IPS-18a (cell line): ENCODE measurements around the gene DARS1.

Source experiments
- H3K27ac ChIP-seq: one replicate; pipeline ENCODE4 v1.5.1; 2013; ENCODE audit warnings: low read length
- H3K27me3 ChIP-seq: one replicate; pipeline ENCODE4 v1.6.1; 2013; ENCODE audit warnings: mild to moderate bottlenecking, low read length; ENCODE audit not compliant: control insufficient read depth, insufficient read depth
- H3K36me3 ChIP-seq: one replicate; pipeline ENCODE4 v1.6.1; 2013; ENCODE audit warnings: low read depth, low read length; ENCODE audit not compliant: control insufficient read depth
- H3K4me1 ChIP-seq: one replicate; pipeline ENCODE4 v1.6.1; 2013; ENCODE audit warnings: low read depth, low read length; ENCODE audit not compliant: control insufficient read depth
- H3K4me3 ChIP-seq: one replicate; pipeline ENCODE4 v1.5.1; 2013; ENCODE audit warnings: low read length
- H3K9ac ChIP-seq: one replicate; pipeline ENCODE4 v1.6.1; 2013; ENCODE audit warnings: mild to moderate bottlenecking, low read length, moderate library complexity
- H3K9me3 ChIP-seq: one replicate; pipeline ENCODE4 v1.6.1; 2013; ENCODE audit warnings: low read depth, low read length; ENCODE audit not compliant: control insufficient read depth

The DARS1 gene

DNA sequence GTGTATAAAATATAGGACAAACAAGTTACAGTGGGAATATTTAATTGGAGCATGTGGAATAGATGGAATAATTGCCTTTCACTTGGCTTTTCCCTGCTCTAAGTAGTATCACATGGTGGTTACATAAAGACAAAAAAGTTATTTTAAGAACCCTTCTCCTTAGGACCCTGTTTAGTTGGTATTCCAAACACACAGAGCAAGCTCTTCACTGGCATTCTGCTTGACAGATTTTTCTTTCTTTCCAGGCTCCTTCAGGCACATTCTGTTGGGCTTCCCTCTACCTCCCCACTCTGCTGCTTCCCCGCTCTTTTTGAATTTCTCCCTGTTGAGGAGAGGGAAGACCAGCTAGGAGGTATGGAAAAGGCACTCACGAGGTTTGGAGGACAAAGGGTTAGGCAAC, 29.0 kb upstream of the DARS1 start:
- Histone ChIP-seq H3K27me3 (no peaks in the 10 kb centered on the region), H3K9ac (no peak overlapping the region), H3K9me3 (no peaks in the 10 kb centered on the region), H3K36me3 (no peaks in the 10 kb centered on the region), H3K27ac (no peak overlapping the region), H3K4me3 (no peak overlapping the region), H3K4me1 (peaks cover 13% of the 10 kb centered on the region)

- Histone ChIP-seq H3K9me3 (no peaks in the 10 kb centered on the region), H3K4me1 (peaks cover 13% of the 10 kb centered on the region), H3K9ac (no peak overlapping the region), H3K27ac (no peak overlapping the region), H3K27me3 (no peaks in the 10 kb centered on the region), H3K36me3 (no peaks in the 10 kb centered on the region), H3K4me3 (no peak overlapping the region)
Observed at GRCh38 chr2:136013955-136014354, 28.5 kb upstream of the DARS1 start.

DNA sequence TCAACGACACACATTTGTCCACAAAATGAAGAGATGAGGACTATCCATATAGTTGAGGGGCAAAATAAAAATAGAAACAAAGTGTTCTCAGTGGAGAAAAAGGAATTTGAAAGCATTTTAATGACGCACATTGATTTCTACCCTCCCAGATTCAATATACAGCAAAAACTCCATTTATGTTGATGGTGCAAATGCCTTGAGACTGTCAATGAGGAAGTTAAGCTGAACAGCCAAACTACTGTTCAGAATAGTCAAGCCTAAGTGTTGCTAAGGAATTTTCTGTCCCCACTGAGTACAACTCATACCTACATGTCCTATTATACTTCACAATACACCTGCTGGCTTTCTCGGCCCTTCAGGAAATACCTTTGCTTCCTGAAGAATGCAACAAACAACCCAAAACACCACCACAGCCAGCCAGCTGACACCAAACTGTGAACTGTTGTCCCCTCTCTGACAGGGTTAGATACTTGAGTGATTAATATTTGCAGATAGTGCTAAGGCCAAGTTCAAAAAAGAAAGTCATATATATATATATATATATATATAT, 27.8 kb upstream of the DARS1 start:
- Histone ChIP-seq H3K9ac (no peak overlapping the region), H3K27me3 (no peaks in the 10 kb centered on the region), H3K9me3 (no peaks in the 10 kb centered on the region), H3K4me1 (peaks cover 13% of the 10 kb centered on the region), H3K27ac (no peak overlapping the region), H3K4me3 (no peak overlapping the region), H3K36me3 (no peaks in the 10 kb centered on the region)

- Histone ChIP-seq H3K36me3 (no peaks in the 10 kb centered on the region), H3K4me1 (peaks cover 13% of the 10 kb centered on the region), H3K9ac (no peak overlapping the region), H3K27me3 (no peaks in the 10 kb centered on the region), H3K4me3 (no peak overlapping the region), H3K27ac (no peak overlapping the region), H3K9me3 (no peaks in the 10 kb centered on the region)
Observed at GRCh38 chr2:136012315-136012714, 26.9 kb upstream of the DARS1 start.

GRCh38 chr2:136010126-136010525, 24.7 kb upstream of the DARS1 start:
- H3K9ac ChIP-seq = no peak overlapping the region
- no peaks in the 10 kb centered on the region for H3K9me3 ChIP-seq
- no peaks in the 10 kb centered on the region for H3K27me3 ChIP-seq
- H3K36me3 ChIP-seq = no peaks in the 10 kb centered on the region
- no peak overlapping the region for H3K4me3 ChIP-seq
- H3K4me1 ChIP-seq = peaks cover 13% of the 10 kb centered on the region
- H3K27ac ChIP-seq = no peak overlapping the region

GRCh38 chr2:136008205-136008865, 22.9 kb upstream of the DARS1 start:
- no peak overlapping the region for H3K27ac ChIP-seq

DNA sequence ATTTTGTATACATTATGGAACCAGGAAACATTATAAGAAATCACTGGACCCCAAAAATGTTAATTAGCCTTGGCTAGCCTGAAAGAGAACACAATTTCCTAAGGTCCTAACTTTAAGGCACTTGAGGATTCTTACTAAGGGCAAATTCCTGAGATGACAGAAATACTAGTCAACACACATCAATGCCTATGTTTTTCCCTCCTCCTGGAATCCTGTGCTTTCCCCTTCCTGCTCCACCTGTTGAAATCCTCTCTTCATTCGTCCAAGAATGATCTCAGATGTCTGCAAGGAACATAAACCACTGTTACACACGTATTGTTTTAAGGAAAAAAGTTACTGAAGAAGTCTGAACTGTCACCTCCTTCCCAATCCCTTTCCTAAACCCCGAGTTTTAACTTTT, 21.2 kb upstream of the DARS1 start:
- Histone ChIP-seq H3K27me3 (no peaks in the 10 kb centered on the region), H3K9ac (no peak overlapping the region), H3K27ac (no peak overlapping the region), H3K4me3 (no peak overlapping the region), H3K4me1 (no peaks in the 10 kb centered on the region), H3K9me3 (no peaks in the 10 kb centered on the region), H3K36me3 (no peaks in the 10 kb centered on the region)

More at GRCh38 chr2:136008205-136008865, 22.9 kb upstream of the DARS1 start:
- no peak overlapping the region for H3K9ac ChIP-seq
- no peaks in the 10 kb centered on the region for H3K27me3 ChIP-seq
- H3K36me3 ChIP-seq = no peaks in the 10 kb centered on the region
- peaks cover 8% of the 10 kb centered on the region for H3K4me1 ChIP-seq
- H3K4me3 ChIP-seq = no peak overlapping the region
- no peaks in the 10 kb centered on the region for H3K9me3 ChIP-seq

GRCh38 chr2:136005462-136006196, 20.2 kb upstream of the DARS1 start:
- Histone ChIP-seq H3K36me3 (no peaks in the 10 kb centered on the region), H3K9me3 (no peaks in the 10 kb centered on the region), H3K27me3 (no peaks in the 10 kb centered on the region), H3K4me3 (no peak overlapping the region), H3K27ac (no peak overlapping the region), H3K9ac (no peak overlapping the region), H3K4me1 (no peaks in the 10 kb centered on the region)

DNA sequence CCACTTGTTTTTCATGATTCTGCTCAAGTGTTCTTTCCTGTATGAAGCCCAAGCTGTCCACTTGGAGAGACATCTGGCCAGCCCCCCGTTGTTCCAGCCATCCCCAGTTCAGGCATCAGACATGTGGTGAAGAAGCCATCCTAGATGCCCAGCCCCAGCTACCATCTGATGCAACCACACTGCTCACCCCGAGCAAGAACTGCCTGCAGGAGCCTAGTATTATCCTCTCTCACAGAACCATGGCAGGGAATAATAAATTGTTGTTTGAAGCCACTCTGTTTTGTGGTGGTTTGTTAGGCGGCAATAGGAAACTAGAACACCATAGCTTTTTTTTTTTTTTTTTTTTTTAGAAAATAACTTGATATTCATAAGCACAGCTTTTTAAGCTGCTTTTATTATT, 19.5 kb upstream of the DARS1 start:
- Histone ChIP-seq H3K27ac (no peak overlapping the region), H3K27me3 (no peaks in the 10 kb centered on the region), H3K4me3 (no peak overlapping the region), H3K36me3 (no peaks in the 10 kb centered on the region), H3K9ac (no peak overlapping the region), H3K4me1 (peaks cover 2% of the 10 kb centered on the region), H3K9me3 (no peaks in the 10 kb centered on the region)

GRCh38 chr2:136001131-136001530, 15.7 kb upstream of the DARS1 start:
- no peaks in the 10 kb centered on the region for H3K9me3 ChIP-seq
- H3K27ac ChIP-seq = no peak overlapping the region
- H3K4me3 ChIP-seq = no peak overlapping the region
- H3K4me1 ChIP-seq = peaks cover 4% of the 10 kb centered on the region
- no peaks in the 10 kb centered on the region for H3K27me3 ChIP-seq
- no peak overlapping the region for H3K9ac ChIP-seq
- H3K36me3 ChIP-seq = no peaks in the 10 kb centered on the region

- Histone ChIP-seq H3K4me1 (peaks cover 4% of the 10 kb centered on the region), H3K27me3 (no peaks in the 10 kb centered on the region), H3K4me3 (no peak overlapping the region), H3K9me3 (no peaks in the 10 kb centered on the region), H3K27ac (no peak overlapping the region), H3K36me3 (no peaks in the 10 kb centered on the region), H3K9ac (no peak overlapping the region)
Observed at GRCh38 chr2:136000502-136000901, 15.1 kb upstream of the DARS1 start.

GRCh38 chr2:135999899-136000298, 14.5 kb upstream of the DARS1 start:
- Histone ChIP-seq H3K9ac (no peak overlapping the region), H3K4me3 (no peak overlapping the region), H3K27ac (no peak overlapping the region), H3K9me3 (no peaks in the 10 kb centered on the region), H3K27me3 (no peaks in the 10 kb centered on the region), H3K36me3 (no peaks in the 10 kb centered on the region), H3K4me1 (peaks cover 4% of the 10 kb centered on the region)
